ENCODE measurements around the gene DMBT1. TPM values are rescaled to one million over a fixed set of nuclear protein-coding genes. Genes with fewer than 3 reads are reported as not detected.

The DMBT1 gene
- total RNA-seq (0.48 TPM), polyA plus RNA-seq (4.8 TPM)

DNA sequence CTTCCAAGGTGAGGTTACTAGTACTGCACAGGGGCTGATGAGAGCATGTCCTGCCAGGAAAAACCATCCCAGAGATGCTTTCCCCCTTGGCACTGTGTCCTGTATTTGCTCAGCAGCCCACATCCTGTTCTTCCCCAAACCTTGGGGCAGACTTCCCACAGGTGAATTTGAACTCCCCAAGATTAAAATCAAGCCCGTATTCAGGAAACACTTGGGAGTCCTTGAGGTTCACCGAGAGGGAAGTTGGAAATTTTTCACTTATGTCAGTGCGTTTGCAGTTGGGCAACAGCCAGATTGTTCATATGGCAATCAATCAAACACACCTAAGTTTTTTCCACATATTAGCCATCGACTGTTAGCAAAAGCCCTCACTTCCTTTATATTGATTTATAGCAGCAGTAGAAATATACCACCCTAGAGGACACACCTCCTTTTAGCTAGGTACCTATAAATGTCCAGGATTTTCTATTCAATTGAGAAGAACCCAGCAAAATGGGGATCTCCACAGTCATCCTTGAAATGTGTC lies at the start of gene DMBT1:
Gene DMBT1 (plus strand): TSS at position 476 of the 526 bp plus-strand sequence. CDS start 17 bp downstream, at position 493.
- Histone ChIP-seq H3K27ac (ENCODE audit: low read depth) (no peak within 1 kb of the TSS), H3K36me3 (ENCODE audit: insufficient read depth) (no peaks in the 10 kb centered on the region), H3K4me1 (ENCODE audit: insufficient read depth) (no peaks in the 10 kb centered on the region), H3K4me3 (ENCODE audit: low read depth, low read length) (no peak within 1 kb of the TSS)
- DNase-seq (ENCODE audit: extremely low spot score) = no peak
- 46% methylated on average over 4 of the region's 4 CpGs for WGBS

DNA sequence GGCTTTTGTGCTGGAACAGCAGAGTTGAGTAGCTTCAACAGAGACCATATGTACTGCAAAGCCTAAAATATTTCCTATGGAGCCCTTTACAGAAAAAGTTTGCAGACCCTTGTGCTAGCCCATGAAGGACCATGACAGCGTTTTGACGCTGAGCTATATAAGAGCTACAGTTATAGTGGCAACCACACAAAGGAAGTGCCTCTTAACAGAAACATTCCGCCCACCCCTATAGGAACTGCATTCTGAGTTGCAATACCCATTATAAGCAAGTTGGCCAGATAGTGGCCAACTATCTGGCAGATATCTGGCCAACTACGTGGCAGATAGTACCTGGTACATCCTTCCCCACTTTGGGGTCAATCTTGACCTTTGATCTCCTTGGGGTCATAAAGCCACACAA lies 47.5 kb upstream of the DMBT1 start:
- 91% methylated on average over 4 of the region's 4 CpGs for WGBS
- no peak for DNase-seq (ENCODE audit: extremely low spot score)

DNA sequence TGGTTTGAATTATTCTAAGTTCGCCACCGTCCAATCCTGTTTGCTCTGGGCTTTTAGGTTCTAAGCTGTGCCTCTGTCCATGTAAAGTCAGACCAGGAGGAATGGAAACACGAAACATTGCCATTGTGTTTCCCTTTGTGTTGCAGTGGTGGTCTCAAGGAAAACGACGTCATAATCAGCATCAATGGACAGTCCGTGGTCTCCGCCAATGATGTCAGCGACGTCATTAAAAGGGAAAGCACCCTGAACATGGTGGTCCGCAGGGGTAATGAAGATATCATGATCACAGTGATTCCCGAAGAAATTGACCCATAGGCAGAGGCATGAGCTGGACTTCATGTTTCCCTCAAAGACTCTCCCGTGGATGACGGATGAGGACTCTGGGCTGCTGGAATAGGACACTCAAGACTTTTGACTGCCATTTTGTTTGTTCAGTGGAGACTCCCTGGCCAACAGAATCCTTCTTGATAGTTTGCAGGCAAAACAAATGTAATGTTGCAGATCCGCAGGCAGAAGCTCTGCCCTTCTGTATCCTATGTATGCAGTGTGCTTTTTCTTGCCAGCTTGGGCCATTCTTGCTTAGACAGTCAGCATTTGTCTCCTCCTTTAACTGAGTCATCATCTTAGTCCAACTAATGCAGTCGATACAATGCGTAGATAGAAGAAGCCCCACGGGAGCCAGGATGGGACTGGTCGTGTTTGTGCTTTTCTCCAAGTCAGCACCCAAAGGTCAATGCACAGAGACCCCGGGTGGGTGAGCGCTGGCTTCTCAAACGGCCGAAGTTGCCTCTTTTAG lies 46.3 kb upstream of the DMBT1 start:
- 89% methylated on average over 22 of the region's 22 CpGs for WGBS
- no peak for DNase-seq (ENCODE audit: extremely low spot score)
- H3K4me3 ChIP-seq (ENCODE audit: low read depth, low read length) = no peak overlapping the region
- H3K27ac ChIP-seq (ENCODE audit: low read depth) = no peak overlapping the region
- no peaks in the 10 kb centered on the region for H3K4me1 ChIP-seq (ENCODE audit: insufficient read depth)
- H3K36me3 ChIP-seq (ENCODE audit: insufficient read depth) = no peaks in the 10 kb centered on the region

More for the DNA sequence above, 47.5 kb upstream of the DMBT1 start:
- H3K4me1 ChIP-seq (ENCODE audit: insufficient read depth) = no peaks in the 10 kb centered on the region
- no peak overlapping the region for H3K27ac ChIP-seq (ENCODE audit: low read depth)
- H3K4me3 ChIP-seq (ENCODE audit: low read depth, low read length) = no peak overlapping the region
- H3K36me3 ChIP-seq (ENCODE audit: insufficient read depth) = no peaks in the 10 kb centered on the region

DNA sequence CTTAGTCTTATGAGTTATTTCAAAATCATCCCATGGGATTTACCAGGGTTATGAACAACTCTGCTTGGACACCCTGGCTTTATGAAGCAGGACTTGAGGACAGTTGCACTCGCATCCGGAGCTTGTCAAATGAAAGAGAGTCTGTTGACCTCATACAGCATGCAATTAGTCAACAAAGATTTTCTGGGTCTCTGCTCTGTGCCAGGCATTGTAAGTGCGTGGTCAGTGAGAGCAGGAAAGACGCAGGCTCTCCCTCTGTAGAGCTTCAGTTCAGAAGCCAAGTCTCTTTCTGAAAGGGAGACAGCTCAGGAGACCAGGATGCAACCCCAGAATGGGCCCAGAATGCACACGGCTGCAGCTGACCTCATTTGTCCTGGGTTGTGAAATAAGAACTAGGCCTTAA lies 45.5 kb upstream of the DMBT1 start:
- 70% methylated on average over 5 of the region's 5 CpGs for WGBS
- Histone ChIP-seq H3K36me3 (ENCODE audit: insufficient read depth) (no peaks in the 10 kb centered on the region), H3K4me1 (ENCODE audit: insufficient read depth) (no peaks in the 10 kb centered on the region), H3K27ac (ENCODE audit: low read depth) (no peak overlapping the region), H3K4me3 (ENCODE audit: low read depth, low read length) (no peak overlapping the region)
- DNase-seq (ENCODE audit: extremely low spot score) = no peak

DNA sequence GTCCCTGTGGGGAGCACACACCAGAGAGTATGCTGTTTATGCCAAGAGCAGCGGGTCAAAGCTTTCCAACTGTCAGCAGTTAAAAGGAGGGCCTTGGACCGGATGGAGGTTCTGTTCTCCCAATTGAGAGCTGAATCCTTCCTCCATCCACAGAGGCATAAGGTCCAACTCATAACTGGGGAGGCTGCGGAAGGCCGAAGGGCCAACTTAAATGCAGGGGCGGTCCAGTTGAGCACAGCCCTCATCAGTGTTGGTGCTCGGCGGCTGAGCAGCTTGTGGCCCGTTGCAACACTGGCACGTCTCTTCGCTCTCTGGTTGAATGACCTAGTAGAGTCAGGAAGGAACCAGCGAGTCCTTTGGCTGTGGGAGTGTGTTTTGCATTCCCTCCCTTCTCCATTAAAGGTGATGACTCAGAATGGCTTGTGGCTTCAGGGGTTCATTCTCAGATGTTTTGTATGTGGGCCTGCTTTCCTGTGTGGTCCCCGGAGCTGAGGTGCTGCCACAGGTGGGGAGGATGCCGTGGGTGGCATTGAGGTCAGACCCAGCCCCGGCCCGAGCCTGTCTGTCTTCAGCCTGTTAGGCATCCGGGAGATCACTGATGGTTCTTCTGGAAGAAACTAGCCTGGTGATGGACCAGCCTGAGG lies 44.8 kb upstream of the DMBT1 start:
- no peak overlapping the region for H3K4me3 ChIP-seq (ENCODE audit: low read depth, low read length)
- no peaks in the 10 kb centered on the region for H3K4me1 ChIP-seq (ENCODE audit: insufficient read depth)
- WGBS = 82% methylated on average over 16 of the region's 16 CpGs
- H3K36me3 ChIP-seq (ENCODE audit: insufficient read depth) = no peaks in the 10 kb centered on the region
- H3K27ac ChIP-seq (ENCODE audit: low read depth) = no peak overlapping the region
- DNase-seq (ENCODE audit: extremely low spot score) = no peak

DNA sequence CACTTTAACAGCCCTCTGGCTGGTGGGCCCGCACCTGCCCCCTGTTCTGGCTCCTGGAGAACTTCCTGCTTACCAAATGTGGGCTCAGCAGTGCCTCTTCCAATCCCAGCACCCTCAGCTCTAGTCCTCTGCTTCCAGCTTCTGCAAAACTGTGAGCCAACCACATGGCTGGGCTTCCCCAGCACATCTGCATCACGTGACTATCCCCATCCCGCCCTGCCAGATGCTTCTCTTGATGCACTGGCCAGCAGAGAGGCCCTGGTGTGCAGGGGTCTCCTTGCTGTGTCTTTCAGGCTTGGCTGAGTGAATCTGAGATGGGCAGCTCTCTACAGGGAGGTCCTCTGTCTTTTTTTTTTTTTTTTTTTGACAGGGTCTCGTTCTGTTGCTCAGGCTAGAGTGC lies 43.8 kb upstream of the DMBT1 start:
- H3K27ac ChIP-seq (ENCODE audit: low read depth) = no peak overlapping the region
- H3K4me3 ChIP-seq (ENCODE audit: low read depth, low read length) = no peak overlapping the region
- 72% methylated on average over 4 of the region's 4 CpGs for WGBS
- H3K4me1 ChIP-seq (ENCODE audit: insufficient read depth) = no peaks in the 10 kb centered on the region
- H3K36me3 ChIP-seq (ENCODE audit: insufficient read depth) = no peaks in the 10 kb centered on the region
- DNase-seq (ENCODE audit: extremely low spot score) = no peak

DNA sequence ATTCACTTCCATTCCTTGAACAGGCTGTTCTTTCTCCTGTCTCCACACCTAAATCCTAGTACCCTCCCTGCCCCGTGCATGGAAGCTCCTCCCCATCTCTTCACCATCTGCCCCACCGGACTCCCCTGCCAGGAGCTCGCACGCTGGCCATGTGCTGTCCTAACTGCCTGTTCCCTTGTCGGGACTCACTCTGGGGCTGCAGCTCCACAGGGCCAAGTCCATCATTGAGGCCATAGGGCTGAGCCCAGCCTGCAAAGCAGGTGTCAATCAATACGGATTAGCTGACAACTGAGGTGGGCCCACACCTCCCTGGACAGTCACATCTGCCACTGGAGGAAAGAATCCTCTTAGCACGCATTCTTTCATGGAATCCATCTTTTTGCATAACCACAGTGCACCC lies 41.4 kb upstream of the DMBT1 start:
- H3K27ac ChIP-seq (ENCODE audit: low read depth) = no peak overlapping the region
- no peak overlapping the region for H3K4me3 ChIP-seq (ENCODE audit: low read depth, low read length)
- no peaks in the 10 kb centered on the region for H3K4me1 ChIP-seq (ENCODE audit: insufficient read depth)
- WGBS = 69% methylated on average over 7 of the region's 7 CpGs
- H3K36me3 ChIP-seq (ENCODE audit: insufficient read depth) = no peaks in the 10 kb centered on the region
- DNase-seq (ENCODE audit: extremely low spot score) = no peak

DNA sequence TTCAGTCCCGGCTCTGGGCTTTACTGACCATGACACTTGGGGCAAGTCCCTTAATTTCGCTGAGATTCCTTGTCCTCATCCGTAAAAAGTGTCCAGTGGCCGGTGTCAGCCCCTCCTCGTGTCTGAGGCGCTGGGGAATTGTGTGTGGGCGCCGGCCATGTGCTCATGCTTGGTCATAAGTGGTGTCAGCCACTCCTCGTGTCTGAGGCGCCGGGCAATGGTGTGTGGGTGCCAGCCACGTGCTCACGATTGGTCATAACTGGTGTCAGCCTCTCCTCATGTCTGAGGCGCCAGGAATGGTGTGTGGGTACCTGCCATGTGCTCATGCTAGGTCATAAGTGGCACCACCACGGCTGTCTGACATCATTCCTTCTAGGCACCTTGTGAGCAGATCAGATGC lies 40.7 kb upstream of the DMBT1 start:
- Histone ChIP-seq H3K36me3 (ENCODE audit: insufficient read depth) (no peaks in the 10 kb centered on the region), H3K4me1 (ENCODE audit: insufficient read depth) (no peaks in the 10 kb centered on the region), H3K27ac (ENCODE audit: low read depth) (no peak overlapping the region), H3K4me3 (ENCODE audit: low read depth, low read length) (no peak overlapping the region)
- DNase-seq (ENCODE audit: extremely low spot score) = no peak
- WGBS = 85% methylated on average over 15 of the region's 15 CpGs

DNA sequence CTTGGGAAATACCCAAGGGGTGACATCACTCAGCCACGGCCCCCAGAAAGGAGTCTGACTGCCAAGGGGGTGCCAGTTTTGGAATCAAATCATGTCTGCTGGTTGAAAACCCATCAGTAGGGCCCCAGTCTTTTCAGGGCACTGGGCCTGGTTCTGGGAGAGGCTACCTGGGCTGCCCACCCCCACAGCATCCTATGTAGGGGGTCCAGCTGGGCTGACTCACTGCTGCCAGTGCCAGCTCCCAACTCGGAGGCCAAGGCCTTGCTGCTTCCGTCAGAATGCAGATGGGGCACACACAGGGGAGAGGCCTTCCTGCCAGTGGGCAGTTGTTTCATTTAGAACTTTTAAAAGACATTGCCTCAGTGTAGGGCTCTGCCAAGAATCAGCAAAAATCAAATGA lies 39.5 kb upstream of the DMBT1 start:
- Histone ChIP-seq H3K36me3 (ENCODE audit: insufficient read depth) (no peaks in the 10 kb centered on the region), H3K27ac (ENCODE audit: low read depth) (no peak overlapping the region), H3K4me3 (ENCODE audit: low read depth, low read length) (no peak overlapping the region), H3K4me1 (ENCODE audit: insufficient read depth) (no peaks in the 10 kb centered on the region)
- DNase-seq (ENCODE audit: extremely low spot score) = no peak
- WGBS = 41% methylated on average over 3 of the region's 3 CpGs

DNA sequence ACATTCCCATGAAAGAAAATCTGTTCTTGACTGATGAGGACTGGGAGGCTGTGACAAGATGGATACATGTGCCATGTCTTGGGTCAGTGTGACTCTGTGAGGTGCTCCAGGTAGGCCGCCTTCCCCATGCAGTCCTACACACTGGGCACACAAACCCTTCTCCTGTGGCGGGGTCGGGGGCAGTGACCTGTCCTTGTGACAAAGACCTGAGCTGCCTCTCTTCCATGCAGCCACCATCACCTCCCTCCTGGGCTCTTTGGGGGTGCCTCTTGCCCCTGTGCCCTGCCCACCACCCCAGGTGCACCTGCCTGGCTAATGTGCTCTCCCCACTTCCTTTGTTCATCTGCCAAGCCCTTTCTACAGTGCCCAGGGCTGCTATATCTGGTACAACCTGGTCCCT lies 35.7 kb upstream of the DMBT1 start:
- no peaks in the 10 kb centered on the region for H3K36me3 ChIP-seq (ENCODE audit: insufficient read depth)
- no peak for DNase-seq (ENCODE audit: extremely low spot score)
- H3K4me1 ChIP-seq (ENCODE audit: insufficient read depth) = no peaks in the 10 kb centered on the region
- H3K4me3 ChIP-seq (ENCODE audit: low read depth, low read length) = no peak overlapping the region
- 97% methylated on average over 3 of the region's 3 CpGs for WGBS
- no peak overlapping the region for H3K27ac ChIP-seq (ENCODE audit: low read depth)

DNA sequence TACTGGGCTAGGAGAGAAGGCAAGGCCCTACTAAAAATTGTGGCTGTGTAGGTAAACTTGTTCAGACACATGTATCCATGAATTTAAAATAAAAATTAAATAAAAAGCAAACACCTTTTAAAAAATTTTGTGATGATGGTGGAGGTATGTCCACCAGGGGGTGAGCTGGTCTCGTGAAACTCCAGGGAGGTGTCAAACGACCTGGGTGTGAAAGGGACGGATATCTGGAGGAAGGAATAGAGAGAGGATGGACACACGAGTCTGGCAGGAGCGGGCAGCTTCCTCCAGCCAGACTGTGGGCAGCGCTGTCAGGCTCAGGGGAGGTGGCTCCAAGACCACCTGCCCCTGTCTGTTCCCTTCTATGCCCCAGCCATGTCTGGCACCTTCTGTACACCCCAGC lies 34.8 kb upstream of the DMBT1 start:
- H3K36me3 ChIP-seq (ENCODE audit: insufficient read depth) = no peaks in the 10 kb centered on the region
- 56% methylated on average over 6 of the region's 6 CpGs for WGBS
- H3K4me1 ChIP-seq (ENCODE audit: insufficient read depth) = no peaks in the 10 kb centered on the region
- no peak overlapping the region for H3K4me3 ChIP-seq (ENCODE audit: low read depth, low read length)
- no peak for DNase-seq (ENCODE audit: extremely low spot score)
- H3K27ac ChIP-seq (ENCODE audit: low read depth) = no peak overlapping the region

DNA sequence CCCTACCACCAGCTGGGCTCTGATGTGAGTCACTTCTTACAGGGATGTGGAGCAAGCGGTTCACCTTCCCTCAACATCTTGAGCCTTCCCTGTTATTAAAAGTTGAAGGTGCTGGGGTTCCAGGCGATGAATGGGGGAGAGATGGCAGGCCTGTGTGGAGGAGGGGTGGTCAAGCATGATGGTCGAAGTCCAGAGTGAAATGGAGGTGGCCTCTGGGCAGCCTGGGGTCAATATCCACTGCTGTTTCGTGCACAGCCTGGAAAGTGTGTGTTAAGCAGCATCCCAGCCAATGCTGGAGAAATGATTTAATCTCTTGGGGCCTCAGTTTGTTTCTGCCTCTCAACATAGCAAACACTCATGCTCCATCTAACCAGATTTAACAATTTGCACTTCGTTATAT lies 33.7 kb upstream of the DMBT1 start:
- Histone ChIP-seq H3K36me3 (ENCODE audit: insufficient read depth) (no peaks in the 10 kb centered on the region), H3K27ac (ENCODE audit: low read depth) (no peak overlapping the region), H3K4me3 (ENCODE audit: low read depth, low read length) (no peak overlapping the region), H3K4me1 (ENCODE audit: insufficient read depth) (no peaks in the 10 kb centered on the region)
- 85% methylated on average over 5 of the region's 5 CpGs for WGBS
- no peak for DNase-seq (ENCODE audit: extremely low spot score)

DNA sequence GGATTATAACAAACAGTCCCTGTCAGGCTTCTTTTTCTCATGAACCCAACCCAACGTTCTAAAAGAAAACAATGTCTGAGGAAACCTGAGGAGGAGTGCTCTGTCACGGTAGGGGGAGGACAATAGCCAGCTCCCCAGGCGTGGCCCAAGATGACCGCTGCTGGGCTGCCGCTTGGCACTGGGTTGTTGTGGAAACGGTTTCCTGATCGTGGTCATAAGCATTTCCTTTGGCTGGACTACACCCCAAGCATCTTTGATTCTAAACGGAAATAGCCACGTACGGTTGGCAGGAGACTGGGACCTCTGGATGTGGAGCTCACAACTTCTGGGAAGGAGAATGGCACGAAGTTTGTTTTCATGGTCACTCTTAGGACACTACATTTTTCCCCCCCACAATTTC lies 30.4 kb upstream of the DMBT1 start:
- 74% methylated on average over 11 of the region's 11 CpGs for WGBS
- Histone ChIP-seq H3K4me3 (ENCODE audit: low read depth, low read length) (no peak overlapping the region), H3K4me1 (ENCODE audit: insufficient read depth) (no peaks in the 10 kb centered on the region), H3K36me3 (ENCODE audit: insufficient read depth) (no peaks in the 10 kb centered on the region), H3K27ac (ENCODE audit: low read depth) (no peak overlapping the region)
- no peak for DNase-seq (ENCODE audit: extremely low spot score)

DNA sequence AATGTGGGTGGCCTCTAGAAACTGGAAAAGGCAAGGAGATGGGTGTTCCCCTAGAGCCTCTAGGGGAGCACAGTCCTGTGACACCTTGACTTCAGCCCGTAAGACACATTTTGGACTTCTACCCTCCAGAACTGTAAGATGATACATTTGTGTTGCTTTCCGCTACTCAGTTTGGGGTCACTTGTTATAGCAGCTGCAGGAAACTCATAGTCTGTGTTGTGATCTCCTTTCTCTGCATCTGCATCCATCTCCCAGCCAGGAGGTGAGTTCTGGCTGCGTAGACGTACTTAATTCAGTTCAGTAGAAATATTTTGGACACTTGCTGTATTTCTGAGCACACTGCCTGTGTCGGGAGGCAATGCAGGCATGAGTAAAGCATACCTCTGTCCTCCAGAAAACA lies 29.3 kb upstream of the DMBT1 start:
- H3K4me1 ChIP-seq (ENCODE audit: insufficient read depth) = no peaks in the 10 kb centered on the region
- no peaks in the 10 kb centered on the region for H3K36me3 ChIP-seq (ENCODE audit: insufficient read depth)
- H3K4me3 ChIP-seq (ENCODE audit: low read depth, low read length) = no peak overlapping the region
- H3K27ac ChIP-seq (ENCODE audit: low read depth) = no peak overlapping the region
- no peak for DNase-seq (ENCODE audit: extremely low spot score)
- WGBS = 92% methylated on average over 5 of the region's 5 CpGs

Measured in urinary bladder (tissue), 4 donors.